ENCODE results near the gene SULT1E1. TPM values are rescaled to one million over a fixed set of nuclear protein-coding genes. Genes with fewer than 3 reads are reported as not detected.

Gene SULT1E1
- total RNA-seq, 4 donors from 2014 or later = not detected

- Histone ChIP-seq H3K27ac (no peak overlapping the region), H3K4me1 (no peaks in the 10 kb centered on the region), H3K9me3 (no peaks in the 10 kb centered on the region), H3K4me3 (no peak overlapping the region), H3K27me3 (no peaks in the 10 kb centered on the region), H3K36me3 (no peaks in the 10 kb centered on the region)
- no peak for DNase-seq
- TF ChIP-seq CTCF (IDR thresholded peaks at IDR 0.05 in 4 of 5, conservative IDR thresholded peaks at IDR 0.05 in 1 of 5) (no peak), POLR2A (IDR thresholded peaks at IDR 0.05) (no peak)
- ATAC-seq = no peak
- intact Hi-C loops (cut with DNase I; ENCODE audit: low total_unique reads) = loop anchor here (10.0 kb wide), 1 partner anchor 1899 kb away; no protein-coding TSS in a partner anchor
- in situ Hi-C loops (cut with MboI; ENCODE audit: low sequenced_read_pairs in 4 of 4) = no loop called here
Measured at GRCh38 chr4:69855822-69856221, 4.1 kb downstream of the SULT1E1 start.

- DNase-seq (no peak), ATAC-seq (no peak)
- in situ Hi-C loops (cut with MboI; ENCODE audit: low sequenced_read_pairs in 4 of 4) (no loop called here), intact Hi-C loops (cut with DNase I; ENCODE audit: low total_unique reads) (loop anchor here (10.0 kb wide), 1 partner anchor 1905 kb away; no protein-coding TSS in a partner anchor)
- Histone ChIP-seq H3K27me3 (no peaks in the 10 kb centered on the region), H3K4me1 (no peaks in the 10 kb centered on the region), H3K9me3 (no peaks in the 10 kb centered on the region), H3K4me3 (no peak overlapping the region), H3K27ac (no peak overlapping the region), H3K36me3 (no peaks in the 10 kb centered on the region)
- TF ChIP-seq POLR2A (IDR thresholded peaks at IDR 0.05) = no peak
Measured at GRCh38 chr4:69849969-69850368, 10.0 kb downstream of the SULT1E1 start.

GRCh38 chr4:69849297-69849696 lies 10.6 kb downstream of the SULT1E1 start:
- Histone ChIP-seq H3K4me1 (no peaks in the 10 kb centered on the region), H3K9me3 (no peaks in the 10 kb centered on the region), H3K27ac (no peak overlapping the region), H3K27me3 (no peaks in the 10 kb centered on the region), H3K36me3 (no peaks in the 10 kb centered on the region), H3K4me3 (no peak overlapping the region)
- intact Hi-C loops (cut with DNase I; ENCODE audit: low total_unique reads) (no loop called here), in situ Hi-C loops (cut with MboI; ENCODE audit: low sequenced_read_pairs in 4 of 4) (no loop called here)
- no peak for DNase-seq
- no peak for ATAC-seq
- TF ChIP-seq POLR2A (IDR thresholded peaks at IDR 0.05) (no peak), CTCF (IDR thresholded peaks at IDR 0.05 in 4 of 5, conservative IDR thresholded peaks at IDR 0.05 in 1 of 5) (no peak)

- TF ChIP-seq POLR2A (IDR thresholded peaks at IDR 0.05) (no peak), CTCF (IDR thresholded peaks at IDR 0.05 in 4 of 5, conservative IDR thresholded peaks at IDR 0.05 in 1 of 5) (no peak)
- Histone ChIP-seq H3K4me1 (no peaks in the 10 kb centered on the region), H3K27ac (no peak overlapping the region), H3K9me3 (no peaks in the 10 kb centered on the region), H3K36me3 (no peaks in the 10 kb centered on the region), H3K4me3 (no peak overlapping the region), H3K27me3 (no peaks in the 10 kb centered on the region)
- no peak for ATAC-seq
- DNase-seq = no peak
- in situ Hi-C loops (cut with MboI; ENCODE audit: low sequenced_read_pairs in 4 of 4) = no loop called here
- intact Hi-C loops (cut with DNase I; ENCODE audit: low total_unique reads) = no loop called here
Measured at GRCh38 chr4:69848028-69848427, 11.9 kb downstream of the SULT1E1 start.

- in situ Hi-C loops (cut with MboI; ENCODE audit: low sequenced_read_pairs in 4 of 4) = no loop called here
- DNase-seq = no peak
Measured at GRCh38 chr4:69843932-69844331, 16.0 kb downstream of the SULT1E1 start.

More at GRCh38 chr4:69843932-69844331, 16.0 kb downstream of the SULT1E1 start:
- ATAC-seq = no peak
- intact Hi-C loops (cut with DNase I; ENCODE audit: low total_unique reads) = no loop called here
- no peaks in the 10 kb centered on the region for H3K36me3 ChIP-seq
- no peaks in the 10 kb centered on the region for H3K4me1 ChIP-seq
- no peaks in the 10 kb centered on the region for H3K9me3 ChIP-seq
- no peak overlapping the region for H3K4me3 ChIP-seq
- no peak overlapping the region for H3K27ac ChIP-seq
- no peak for TF ChIP-seq CTCF (IDR thresholded peaks at IDR 0.05 in 4 of 5, conservative IDR thresholded peaks at IDR 0.05 in 1 of 5)
- no peaks in the 10 kb centered on the region for H3K27me3 ChIP-seq
